NCI-H345 treated with DMSO at 0.1 percent for 48 hours (cell line): ENCODE measurements around the gene PBX2.
"Not testable (repeated sequence)": the region's sequence is repeated elsewhere in the genome, so short reads cannot be mapped to it uniquely, and the experiment has no call there.

ENCODE experiments used
- DNase-seq: peaks from one replicate; lab custom pipeline; 2025; ENCODE audit not compliant: unreplicated experiment; lab: John Stamatoyannopoulos, UW

Gene PBX2

DNA sequence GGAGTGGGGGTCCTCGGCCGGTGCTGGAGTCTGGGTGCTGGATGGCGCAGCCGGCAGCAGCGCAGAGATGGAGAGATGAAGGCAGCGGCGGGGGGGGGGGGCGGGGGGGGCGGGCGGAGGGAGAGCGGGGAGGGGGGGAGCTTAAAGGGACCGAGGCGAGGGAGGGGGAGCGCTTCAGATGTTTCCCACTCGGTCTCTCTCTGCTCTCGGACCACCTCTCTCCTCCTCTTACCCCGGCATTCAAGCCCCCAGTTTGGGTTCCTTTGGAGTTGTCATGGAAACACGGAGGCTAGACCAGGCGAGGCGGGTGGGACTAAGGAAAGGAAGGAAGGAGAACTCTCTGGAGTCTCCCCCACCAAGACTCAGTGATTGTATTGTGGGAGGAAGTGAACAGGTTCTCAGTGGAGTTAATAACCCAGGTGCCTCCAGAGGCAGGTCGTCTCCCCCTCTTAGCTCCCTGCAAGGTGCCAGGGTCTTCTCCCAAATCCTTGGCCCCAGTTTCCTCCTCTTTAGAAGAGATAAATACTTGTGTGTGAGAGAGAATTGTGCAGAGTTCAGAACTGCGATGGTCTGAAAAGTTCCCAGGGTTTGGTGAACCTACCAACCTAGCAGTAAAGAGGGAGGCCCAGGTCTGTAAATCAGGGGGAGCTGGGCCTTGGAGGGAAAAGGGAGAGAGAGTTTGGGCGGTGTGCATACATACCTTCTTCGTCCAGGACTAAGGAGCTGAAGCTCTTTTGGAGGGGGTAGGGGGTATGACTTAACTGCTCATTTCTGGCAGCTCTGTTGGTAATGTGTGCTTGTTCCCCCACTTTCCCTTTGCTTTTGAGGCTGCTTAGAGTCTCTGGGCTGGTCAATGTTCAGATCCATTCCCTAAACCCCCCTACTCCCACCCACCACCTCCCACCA, 37.9 kb downstream of the PBX2 start, which contains the start of gene PRRT1:
Gene PRRT1 (minus strand): TSS at position 77 of the 906 bp plus-strand sequence. CDS start 112 bp downstream, outside the sequence.
- no peak for DNase-seq

DNA sequence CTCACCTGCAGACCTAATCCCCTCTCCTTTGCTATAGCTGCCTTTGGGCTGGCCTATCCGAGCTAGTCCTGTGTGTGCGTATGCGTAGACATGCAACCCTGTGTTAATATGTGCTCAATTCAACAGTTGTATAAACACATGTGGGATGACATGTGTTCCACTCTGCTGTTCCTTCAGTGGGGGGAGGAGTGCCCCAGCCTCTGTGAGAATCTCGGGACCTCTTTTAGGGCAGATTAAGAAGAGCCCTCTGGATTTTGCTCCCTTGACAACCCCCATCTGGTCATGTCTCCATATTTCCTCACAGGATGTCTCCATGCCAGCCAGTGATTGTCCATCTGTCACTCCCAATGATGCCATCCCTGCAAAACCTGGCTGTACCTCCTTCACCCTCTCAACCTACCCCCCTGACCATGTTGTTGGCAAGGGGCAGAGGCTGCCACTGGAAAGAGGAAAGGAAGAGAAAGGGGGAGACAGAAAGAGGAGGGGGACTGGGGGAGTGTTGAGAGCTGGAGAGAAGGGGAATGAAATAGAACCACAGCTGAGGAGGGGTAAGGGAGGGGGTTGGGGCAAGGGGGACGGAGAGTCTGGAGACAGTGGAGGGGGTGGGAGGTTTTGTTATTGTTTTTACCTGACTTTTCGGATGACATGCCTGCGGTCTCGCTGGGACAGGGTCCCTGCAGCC, 38.7 kb downstream of the PBX2 start:
- no peak for DNase-seq

DNA sequence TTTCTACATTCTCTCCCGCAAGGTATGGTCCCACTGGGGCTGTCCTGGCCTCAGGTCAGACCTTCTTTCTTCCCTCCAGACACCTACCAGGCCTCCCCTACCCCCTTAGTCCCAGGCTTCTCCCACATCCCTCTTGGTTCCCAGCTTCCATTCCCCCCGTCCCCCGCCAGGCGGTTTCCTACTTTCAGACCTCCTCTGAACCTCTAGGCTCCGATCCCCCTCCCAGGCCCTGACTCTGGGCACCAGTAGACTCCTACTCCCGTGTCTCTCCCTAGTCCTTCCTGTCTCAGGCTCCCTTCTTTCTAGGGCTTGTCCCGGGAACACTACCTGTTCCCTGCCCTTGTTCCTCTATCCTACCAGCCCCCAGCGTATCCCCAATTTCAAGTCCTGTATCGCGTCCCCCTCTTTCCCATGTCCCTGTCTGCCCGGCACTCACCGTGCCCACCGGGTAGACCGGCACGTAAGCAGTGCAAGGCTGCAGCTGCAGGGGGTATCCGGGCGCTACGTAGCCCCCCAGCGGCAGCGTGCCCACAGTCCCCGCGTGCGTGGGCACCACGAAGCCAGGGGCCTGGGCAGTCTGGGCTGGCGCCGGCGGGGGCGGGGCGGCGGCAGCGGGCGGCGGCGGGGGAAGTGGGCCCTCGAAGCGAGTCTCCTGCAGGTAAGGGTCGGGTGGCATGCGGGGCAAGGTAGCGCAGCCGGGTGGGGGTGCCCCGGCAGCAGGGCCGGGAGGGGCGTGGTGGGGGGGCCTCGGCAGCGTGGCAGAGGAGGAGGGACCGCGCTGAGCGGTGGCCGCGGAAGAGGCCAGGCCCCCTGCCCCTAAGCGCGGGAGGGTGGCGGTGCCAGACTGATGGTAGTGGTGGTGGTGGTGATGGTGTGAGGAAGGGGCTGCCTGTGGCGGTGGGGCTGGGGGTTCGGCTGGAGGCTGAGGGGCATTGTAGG, 39.8 kb downstream of the PBX2 start:
- no peak for DNase-seq

DNA sequence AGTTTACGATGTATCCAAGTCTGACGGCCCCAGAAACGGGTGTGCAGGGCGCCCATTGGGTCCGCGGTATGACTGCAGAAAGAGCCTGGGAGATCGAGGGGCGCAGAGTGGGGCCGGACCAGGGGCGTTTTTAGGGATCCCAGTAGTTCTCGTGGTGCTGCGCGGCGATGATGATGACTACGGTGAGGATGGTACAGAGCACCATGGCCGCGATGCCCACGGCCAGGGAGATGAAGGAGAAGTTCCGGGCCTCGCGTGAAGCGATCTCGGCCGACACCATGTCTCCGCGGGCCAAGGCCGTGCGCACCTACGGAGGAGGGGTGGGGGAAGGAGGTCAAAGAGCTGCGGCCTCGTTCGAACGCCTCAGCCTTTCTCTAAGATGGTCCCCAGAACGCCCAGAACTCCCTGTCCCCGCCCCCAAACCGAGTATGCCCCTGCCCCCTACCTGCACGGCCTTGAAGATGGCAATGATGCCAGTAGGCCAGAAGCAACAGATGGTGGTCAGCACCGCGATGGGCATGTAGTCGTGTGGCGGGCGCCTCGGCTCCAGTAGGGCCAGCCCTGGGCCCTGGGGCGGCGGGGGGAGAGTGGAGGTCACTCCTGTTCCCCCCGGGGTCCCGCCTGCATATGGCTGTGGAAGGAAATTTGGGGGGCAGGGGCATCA, 40.8 kb downstream of the PBX2 start:
- DNase-seq: no peak

DNA sequence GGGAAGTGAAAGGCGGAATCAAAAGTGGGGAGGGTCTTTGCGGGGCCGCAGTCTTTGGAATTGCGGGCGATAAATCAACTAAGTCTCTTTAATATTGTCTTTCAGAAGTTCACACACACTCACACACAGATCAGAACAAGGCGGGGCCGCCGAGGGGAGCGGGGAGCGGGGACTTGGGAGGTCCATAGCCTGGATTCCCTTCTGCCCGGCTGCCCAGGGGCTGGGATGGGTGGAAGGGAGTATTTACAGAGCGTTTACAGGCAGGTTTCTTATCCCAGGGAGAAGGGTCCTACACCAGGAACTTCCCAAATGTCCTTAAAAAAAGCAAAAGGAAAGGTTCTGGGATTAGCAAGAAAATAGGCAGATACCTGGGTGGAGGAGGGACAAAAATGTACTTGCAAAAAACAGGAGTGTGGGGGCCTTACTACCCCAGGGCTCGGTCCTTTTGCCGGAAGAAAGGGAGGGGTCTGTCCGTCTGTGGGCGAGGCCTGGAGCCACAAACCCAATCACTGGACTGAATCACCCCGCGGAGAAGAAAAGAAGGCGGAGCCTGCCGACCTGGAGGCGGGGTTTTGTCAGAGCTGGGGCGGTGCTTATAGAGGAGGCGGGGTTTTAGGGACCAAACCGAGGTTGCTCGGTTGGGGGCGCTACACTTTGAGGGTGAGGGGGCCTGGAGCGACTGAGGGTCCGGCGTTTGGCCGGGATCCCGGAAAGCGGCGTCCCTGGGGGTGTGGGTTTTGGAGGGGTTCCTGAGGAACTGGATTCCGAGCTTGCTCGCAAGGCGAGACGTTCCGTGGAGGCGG, 41.5 kb downstream of the PBX2 start:
- DNase-seq: no peak

DNA sequence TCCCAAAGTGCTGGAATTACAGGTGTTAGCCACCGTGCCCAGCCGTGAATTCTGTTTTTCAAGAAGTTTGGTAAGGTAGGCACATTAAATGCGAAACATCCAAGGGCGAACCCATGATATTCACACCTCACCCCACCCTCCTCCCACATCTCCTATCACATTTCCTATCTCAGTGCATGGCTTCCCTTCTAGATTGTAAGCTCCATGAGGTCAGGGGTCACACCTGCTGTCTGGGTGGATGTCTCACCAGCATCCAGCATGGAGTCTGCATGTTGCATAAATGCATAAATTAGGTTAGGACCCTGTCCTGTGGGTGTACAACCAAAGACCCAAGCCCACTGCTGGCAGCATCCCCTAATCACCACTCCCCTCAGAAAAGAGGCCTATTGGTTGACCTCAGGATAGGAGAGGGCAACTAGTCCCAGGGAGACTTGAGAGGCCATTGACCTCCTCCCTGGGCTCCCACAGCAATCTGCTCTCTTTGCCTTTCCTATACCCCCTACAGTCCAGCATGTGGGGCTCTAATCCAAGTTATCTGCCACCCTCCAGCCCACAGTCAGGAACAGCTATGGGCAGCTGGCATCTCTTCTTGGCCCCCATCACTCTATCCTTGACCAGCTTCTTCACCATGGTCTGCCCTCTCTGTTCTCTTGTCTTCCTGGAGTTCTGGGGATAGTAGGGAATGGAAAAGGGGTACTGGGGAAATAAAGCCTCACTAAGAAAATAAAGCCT, 42.4 kb downstream of the PBX2 start:
- no peak for DNase-seq

DNA sequence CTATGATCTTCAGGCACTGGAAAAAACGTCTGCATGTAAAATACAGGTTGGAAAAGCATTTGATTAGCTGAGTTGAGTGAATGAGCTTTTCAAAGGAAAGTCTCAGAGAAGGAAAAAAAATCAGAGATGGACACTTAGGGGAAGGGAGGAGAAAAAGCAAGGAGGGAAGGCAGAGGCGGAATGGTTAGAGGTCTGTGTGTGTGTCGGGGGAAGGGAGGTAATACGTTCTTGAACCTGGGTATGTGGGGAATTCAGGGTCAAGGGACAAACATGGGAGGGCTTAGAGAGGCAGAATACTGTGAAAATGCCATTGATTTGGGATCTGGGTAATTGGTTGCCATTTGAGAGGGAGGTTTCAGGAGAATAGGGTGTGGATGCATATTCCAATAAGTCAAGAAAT, 43.3 kb downstream of the PBX2 start:
- DNase-seq: no peak

DNA sequence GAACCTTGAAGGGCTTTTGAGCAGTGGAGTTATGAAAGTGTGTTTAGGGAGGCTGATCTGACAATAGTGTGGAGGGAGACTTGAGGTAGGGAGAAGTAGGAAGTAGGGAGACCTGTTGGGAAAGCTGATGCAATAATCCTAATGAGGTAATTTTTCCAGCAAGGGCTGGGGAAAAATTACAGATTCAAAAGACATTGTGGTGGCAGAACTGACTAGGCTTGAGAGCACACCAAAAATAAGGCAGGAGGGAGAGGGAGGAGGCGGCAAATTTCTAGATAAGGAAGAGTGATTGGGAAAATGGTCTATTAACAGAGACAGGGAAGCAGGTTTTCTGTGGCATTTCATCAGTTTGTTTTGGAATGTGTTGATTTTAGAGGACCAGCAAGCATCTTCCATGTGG, 43.7 kb downstream of the PBX2 start:
- DNase-seq: no peak

DNA sequence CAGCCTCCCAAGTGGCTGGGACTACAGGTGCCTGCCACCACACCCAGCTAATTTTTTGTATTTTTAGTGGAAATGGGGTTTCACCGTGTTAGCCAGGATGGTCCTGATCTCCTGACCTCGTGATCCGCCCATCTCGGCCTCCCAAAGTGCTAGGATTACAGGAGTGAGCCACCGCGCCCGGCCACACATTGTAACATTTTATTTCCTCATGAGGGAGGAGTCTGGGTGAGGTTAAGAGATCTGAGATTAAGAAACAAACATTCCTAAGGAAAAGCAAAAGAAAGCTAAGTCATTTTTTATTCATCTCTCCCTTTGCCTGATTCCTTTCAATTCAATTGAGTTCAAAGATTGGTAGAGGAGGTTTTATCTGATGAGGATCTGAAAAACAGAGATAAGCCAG, 45.8 kb downstream of the PBX2 start:
- not testable (repeated sequence) for DNase-seq

DNA sequence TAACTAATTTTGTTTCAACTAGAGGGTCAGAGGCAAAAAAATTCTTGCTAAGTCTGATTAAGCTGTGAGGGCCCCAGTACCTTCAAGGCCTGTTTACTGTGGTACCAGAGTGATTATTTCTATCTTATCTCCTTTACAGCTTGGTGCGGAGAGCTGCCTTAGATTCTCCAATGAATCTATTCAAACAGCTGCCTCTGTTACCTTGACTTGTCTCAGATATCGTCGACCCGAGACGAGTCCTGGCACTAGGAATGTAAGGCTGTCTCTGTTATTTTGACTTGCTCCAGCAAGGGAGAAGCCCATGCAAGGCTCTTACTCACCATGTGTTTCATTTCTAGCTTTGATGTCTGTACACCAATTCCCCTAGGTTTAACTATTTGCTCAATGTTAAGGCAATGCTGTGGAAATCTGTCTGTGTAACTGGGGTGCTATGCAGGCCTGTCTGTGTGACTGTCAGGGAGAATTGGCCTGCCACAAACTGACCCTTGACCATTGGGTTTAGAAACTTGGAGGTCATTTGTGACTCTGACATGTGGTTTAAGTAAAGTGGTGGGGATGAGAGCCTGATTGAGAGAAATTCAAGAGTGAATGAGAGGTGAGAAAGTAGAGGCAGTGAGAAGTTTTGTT, 49.5 kb downstream of the PBX2 start:
- no peak for DNase-seq

DNA sequence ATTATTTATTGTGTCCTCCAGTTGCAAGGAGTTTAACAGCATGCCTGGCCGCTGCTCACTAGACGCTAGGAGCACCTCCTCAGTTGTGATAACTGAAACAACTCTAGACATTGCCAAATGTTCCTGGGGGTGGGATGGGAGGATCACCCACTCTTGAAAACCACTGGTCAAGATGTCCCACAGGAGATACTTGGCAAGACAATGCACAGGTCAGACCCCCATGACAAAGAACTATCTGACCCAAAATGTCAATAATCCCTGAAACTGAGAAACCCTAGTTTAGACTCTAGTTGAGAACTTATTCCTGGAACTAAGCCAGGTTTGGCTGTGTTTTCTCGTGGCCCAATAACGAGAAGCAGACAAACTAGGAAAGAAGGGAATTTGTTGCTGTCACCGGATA, 50.4 kb downstream of the PBX2 start:
- DNase-seq: no peak

DNA sequence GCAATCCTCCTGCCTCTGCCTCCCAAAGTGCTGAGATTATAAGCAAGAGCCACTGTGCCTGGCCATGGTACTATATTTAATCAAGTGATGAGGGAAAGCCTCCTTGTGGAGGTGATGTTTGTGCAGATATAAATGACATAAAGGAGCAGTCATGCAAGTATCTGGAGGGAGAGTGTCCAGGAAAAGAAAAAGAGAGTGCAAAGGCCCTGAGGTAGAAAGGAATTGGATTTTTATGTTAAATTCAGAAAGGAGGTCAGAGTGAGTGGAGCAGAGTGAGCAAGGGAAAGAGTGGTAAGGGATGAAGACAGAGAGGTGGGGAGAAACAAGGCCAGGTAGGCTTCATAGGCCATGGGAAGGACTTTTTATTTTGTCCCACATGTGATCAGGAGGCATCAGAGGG, 52.5 kb downstream of the PBX2 start:
- no peak for DNase-seq
